Measurements from ENCODE around the gene ZNF782.
"Not testable (repeated sequence)": the region's sequence is repeated elsewhere in the genome, so short reads cannot be mapped to it uniquely, and the experiment has no call there.

Gene ZNF782

DNA sequence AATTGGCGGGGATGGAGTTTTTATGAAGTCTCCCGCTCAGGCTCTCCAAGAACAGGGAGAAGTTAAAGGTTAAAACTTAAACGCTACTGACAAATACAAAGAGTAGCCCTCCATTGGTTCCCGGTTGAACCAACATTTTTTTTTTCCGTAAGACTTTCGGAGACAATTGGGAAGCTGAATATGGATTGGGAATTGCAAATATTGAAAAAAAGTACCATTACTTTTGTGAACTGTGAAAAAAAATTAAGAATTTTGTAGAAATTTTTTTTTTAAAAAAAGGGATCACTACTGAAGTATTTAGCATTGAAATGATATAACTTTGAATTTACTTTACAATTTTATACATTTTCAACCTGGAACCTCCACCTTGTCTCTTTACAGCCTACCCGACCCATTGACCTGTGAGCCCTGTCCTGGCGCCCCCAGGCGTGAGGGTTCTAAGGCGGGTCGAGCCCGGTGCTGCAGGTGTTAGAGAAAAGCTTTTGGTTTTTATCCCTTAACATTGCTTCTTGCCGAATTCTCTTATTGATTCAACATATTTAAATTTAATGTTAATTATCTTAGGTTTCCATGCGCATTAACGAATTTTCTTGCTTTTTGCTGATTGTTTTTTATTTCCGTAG lies 448 bp upstream of the ZNF782 start:
- no peak for TF ChIP-seq Cebpa-rat (IDR thresholded peaks at IDR 0.05)
- Histone ChIP-seq H3K9ac (peak overlapping the region; percentile 90), H3K4me2 (peak overlapping the region; percentile 96), H3K27ac (no peak overlapping the region), H3K9me3 (peaks cover 7% of the 10 kb centered on the region), H3K27me3 (no peaks in the 10 kb centered on the region), H3K4me1 (peaks cover 29% of the 10 kb centered on the region), H3K36me3 (peaks cover 14% of the 10 kb centered on the region), H4K20me1 (peaks cover 24% of the 10 kb centered on the region), H3K4me3 (peak overlapping the region; percentile 93)

GRCh38 chr9:96852676-96853075 lies 1.6 kb downstream of the ZNF782 start:
- H4K20me1 ChIP-seq = peaks cover 24% of the 10 kb centered on the region
- H3K27me3 ChIP-seq = no peaks in the 10 kb centered on the region
- peaks cover 28% of the 10 kb centered on the region for H3K9me3 ChIP-seq
- H3K9ac ChIP-seq = peak overlapping the region; percentile 90
- peaks cover 29% of the 10 kb centered on the region for H3K36me3 ChIP-seq
- no peak for TF ChIP-seq Cebpa-rat (IDR thresholded peaks at IDR 0.05)
- no peak overlapping the region for H3K27ac ChIP-seq
- H3K4me1 ChIP-seq = peaks cover 29% of the 10 kb centered on the region
- peak overlapping the region; percentile 96 for H3K4me2 ChIP-seq
- peak overlapping the region; percentile 93; the same call in 1 of the 2 replicates for H3K4me3 ChIP-seq

GRCh38 chr9:96844040-96844439 lies 10.3 kb downstream of the ZNF782 start:
- no peaks in the 10 kb centered on the region for H3K27me3 ChIP-seq
- H3K9me3 ChIP-seq = peaks cover 95% of the 10 kb centered on the region
- no peaks in the 10 kb centered on the region for H3K4me1 ChIP-seq
- no peaks in the 10 kb centered on the region; the same call in 1 of the 2 replicates for H4K20me1 ChIP-seq
- no peak overlapping the region for H3K27ac ChIP-seq
- no peak for TF ChIP-seq Cebpa-rat (IDR thresholded peaks at IDR 0.05)
- H3K4me3 ChIP-seq = no peak overlapping the region
- no peak overlapping the region for H3K4me2 ChIP-seq
- peaks cover 65% of the 10 kb centered on the region for H3K36me3 ChIP-seq
- no peak overlapping the region for H3K9ac ChIP-seq

- Histone ChIP-seq H3K4me2 (no peak overlapping the region), H3K27ac (no peak overlapping the region), H3K9ac (no peak overlapping the region), H3K27me3 (no peaks in the 10 kb centered on the region), H3K36me3 (peaks cover 85% of the 10 kb centered on the region), H3K4me1 (no peaks in the 10 kb centered on the region), H4K20me1 (no peaks in the 10 kb centered on the region), H3K9me3 (peaks cover 98% of the 10 kb centered on the region), H3K4me3 (peak overlapping the region; percentile 2; the same call in 1 of the 2 replicates)
- no peak for TF ChIP-seq Cebpa-rat (IDR thresholded peaks at IDR 0.05)
Observed at GRCh38 chr9:96818533-96818932, 35.8 kb downstream of the ZNF782 start.

DNA sequence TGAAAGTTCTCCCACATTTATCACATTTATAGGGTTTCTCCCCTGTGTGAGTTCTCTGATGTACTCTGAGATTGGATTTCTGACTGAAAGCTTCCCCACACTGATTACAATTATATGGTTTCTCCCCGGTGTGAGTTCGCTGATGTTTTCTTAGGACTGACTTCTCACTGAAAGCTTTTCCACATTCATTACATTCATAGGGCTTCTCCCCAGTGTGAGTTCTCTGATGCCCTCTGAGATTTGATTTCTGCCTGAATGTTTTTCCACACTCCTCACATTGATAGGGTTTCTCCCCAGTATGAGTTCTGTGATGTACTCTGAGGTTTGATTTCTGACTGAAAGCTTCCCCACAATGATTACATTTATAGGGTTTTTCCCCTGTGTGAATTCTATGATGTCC lies 36.3 kb downstream of the ZNF782 start:
- Histone ChIP-seq H3K9ac (no peak overlapping the region), H3K4me1 (no peaks in the 10 kb centered on the region), H3K9me3 (peaks cover 97% of the 10 kb centered on the region), H3K27me3 (no peaks in the 10 kb centered on the region), H3K27ac (no peak overlapping the region), H3K4me2 (no peak overlapping the region), H3K4me3 (peak overlapping the region; percentile 2; the same call in 1 of the 2 replicates), H3K36me3 (peaks cover 79% of the 10 kb centered on the region), H4K20me1 (no peaks in the 10 kb centered on the region)
- no peak for TF ChIP-seq Cebpa-rat (IDR thresholded peaks at IDR 0.05)

DNA sequence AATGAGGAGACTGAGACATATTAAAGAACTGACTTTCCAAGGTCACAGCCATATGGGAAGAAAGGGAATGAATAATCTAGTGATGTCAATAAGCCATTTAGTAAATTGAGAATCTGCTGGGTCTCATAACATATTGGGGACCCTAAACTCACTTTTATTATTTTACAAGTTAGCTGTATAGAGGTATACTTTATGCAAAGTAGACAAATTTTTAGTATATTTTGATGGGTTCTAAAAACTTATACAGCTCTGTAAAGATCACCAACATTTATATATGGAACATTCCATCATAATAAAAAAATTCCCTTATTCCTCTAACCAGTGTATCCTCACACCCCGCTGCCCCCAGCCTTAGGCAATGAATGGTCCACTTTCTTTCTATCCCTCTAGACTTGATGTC lies 40.7 kb downstream of the ZNF782 start:
- H3K4me2 ChIP-seq = no peak overlapping the region
- H3K4me1 ChIP-seq = no peaks in the 10 kb centered on the region
- H3K27me3 ChIP-seq = no peaks in the 10 kb centered on the region
- no peak overlapping the region for H3K27ac ChIP-seq
- no peak overlapping the region for H3K4me3 ChIP-seq
- peaks cover 46% of the 10 kb centered on the region for H3K36me3 ChIP-seq
- no peak overlapping the region for H3K9ac ChIP-seq
- H3K9me3 ChIP-seq = peaks cover 96% of the 10 kb centered on the region
- no peak for TF ChIP-seq Cebpa-rat (IDR thresholded peaks at IDR 0.05)
- no peaks in the 10 kb centered on the region for H4K20me1 ChIP-seq

DNA sequence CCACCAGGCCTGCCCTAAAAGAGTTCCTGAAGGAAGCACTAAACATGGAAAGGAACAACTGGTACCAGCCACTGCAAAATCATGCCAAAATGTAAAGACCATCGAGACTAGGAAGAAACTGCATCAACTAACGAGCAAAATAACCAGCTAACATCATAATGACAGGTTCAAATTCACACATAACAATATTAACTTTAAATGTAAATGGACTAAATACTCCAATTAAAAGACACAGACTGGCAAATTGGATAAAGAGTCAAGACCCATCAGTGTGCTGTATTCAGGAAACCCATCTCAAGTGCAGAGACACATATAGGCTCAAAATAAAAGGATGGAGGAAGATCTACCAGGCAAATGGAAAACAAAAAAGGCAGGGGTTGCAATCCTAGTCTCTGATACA lies 55.4 kb downstream of the ZNF782 start:
- H3K27ac ChIP-seq, H3K27me3 ChIP-seq, H3K4me2 ChIP-seq, H3K4me1 ChIP-seq, H4K20me1 ChIP-seq, H3K9ac ChIP-seq, H3K4me3 ChIP-seq: not testable (repeated sequence)
- Histone ChIP-seq H3K9me3 (peaks cover 58% of the 10 kb centered on the region), H3K36me3 (peaks cover 46% of the 10 kb centered on the region)

GRCh38 chr9:96784021-96784420 lies 70.3 kb downstream of the ZNF782 start:
- Histone ChIP-seq H3K4me3 (no peak overlapping the region), H3K36me3 (peaks cover 22% of the 10 kb centered on the region), H3K27ac (no peak overlapping the region), H3K9me3 (0 out of 2 replicates have a peak, but pooled peaks cover 7% of the 10 kb centered on the region), H3K9ac (no peak overlapping the region), H3K4me1 (peaks cover 3% of the 10 kb centered on the region), H3K27me3 (no peaks in the 10 kb centered on the region), H4K20me1 (no peaks in the 10 kb centered on the region), H3K4me2 (no peak overlapping the region)
- no peak for TF ChIP-seq Cebpa-rat (IDR thresholded peaks at IDR 0.05)

- H4K20me1 ChIP-seq = no peaks in the 10 kb centered on the region
- H3K4me1 ChIP-seq = peaks cover 11% of the 10 kb centered on the region
- H3K9me3 ChIP-seq = 0 out of 2 replicates have a peak, but pooled peaks cover 4% of the 10 kb centered on the region
- H3K27me3 ChIP-seq = no peaks in the 10 kb centered on the region
- no peak for TF ChIP-seq Cebpa-rat (IDR thresholded peaks at IDR 0.05)
- no peak overlapping the region for H3K9ac ChIP-seq
- H3K36me3 ChIP-seq = 0 out of 2 replicates have a peak, but pooled peaks cover 9% of the 10 kb centered on the region
- no peak overlapping the region for H3K4me2 ChIP-seq
- no peak overlapping the region for H3K27ac ChIP-seq
- H3K4me3 ChIP-seq = no peak overlapping the region
Observed at GRCh38 chr9:96782235-96782634, 72.1 kb downstream of the ZNF782 start.

- Histone ChIP-seq H3K9me3 (0 out of 2 replicates have a peak, but pooled peaks cover 4% of the 10 kb centered on the region), H3K4me3 (no peak overlapping the region), H3K27ac (no peak overlapping the region), H3K27me3 (no peaks in the 10 kb centered on the region), H4K20me1 (no peaks in the 10 kb centered on the region), H3K4me1 (peaks cover 18% of the 10 kb centered on the region), H3K36me3 (0 out of 2 replicates have a peak, but pooled peaks cover 9% of the 10 kb centered on the region), H3K9ac (no peak overlapping the region), H3K4me2 (no peak overlapping the region)
- no peak for TF ChIP-seq Cebpa-rat (IDR thresholded peaks at IDR 0.05)
Observed at GRCh38 chr9:96781552-96781951, 72.8 kb downstream of the ZNF782 start.
